ENCODE data around the gene TMEM200A.

Gene TMEM200A

GRCh38 chr6:130366107-130367005 is 539 bp downstream of the TMEM200A start:
- no peak for DNase-seq (ENCODE audit: low read depth)
- no peak overlapping the region for H3K4me3 ChIP-seq (ENCODE audit: low read depth, low read length)
- 0 out of 2 replicates have a peak, but pooled peaks have one; percentile 2 for TF ChIP-seq CTCF (IDR thresholded peaks at IDR 0.05; ENCODE audit: control insufficient read depth, extremely low read depth, insufficient read depth)

GRCh38 chr6:130367767-130368166 is 1.9 kb downstream of the TMEM200A start:
- no peak for TF ChIP-seq CTCF (IDR thresholded peaks at IDR 0.05; ENCODE audit: control insufficient read depth, extremely low read depth, insufficient read depth)
- no peak for DNase-seq (ENCODE audit: low read depth)

GRCh38 chr6:130368576-130368975 is 2.8 kb downstream of the TMEM200A start:
- TF ChIP-seq CTCF (IDR thresholded peaks at IDR 0.05; ENCODE audit: control insufficient read depth, extremely low read depth, insufficient read depth): no peak
- DNase-seq (ENCODE audit: low read depth): no peak
- H3K4me3 ChIP-seq (ENCODE audit: low read depth, low read length): no peak overlapping the region

More at GRCh38 chr6:130367767-130368166, 1.9 kb downstream of the TMEM200A start:
- H3K4me3 ChIP-seq (ENCODE audit: low read depth, low read length): no peak overlapping the region

GRCh38 chr6:130369831-130370230 is 4.0 kb downstream of the TMEM200A start:
- no peak overlapping the region for H3K4me3 ChIP-seq (ENCODE audit: low read depth, low read length)
- no peak for DNase-seq (ENCODE audit: low read depth)
- TF ChIP-seq CTCF (IDR thresholded peaks at IDR 0.05; ENCODE audit: control insufficient read depth, extremely low read depth, insufficient read depth): no peak

DNA sequence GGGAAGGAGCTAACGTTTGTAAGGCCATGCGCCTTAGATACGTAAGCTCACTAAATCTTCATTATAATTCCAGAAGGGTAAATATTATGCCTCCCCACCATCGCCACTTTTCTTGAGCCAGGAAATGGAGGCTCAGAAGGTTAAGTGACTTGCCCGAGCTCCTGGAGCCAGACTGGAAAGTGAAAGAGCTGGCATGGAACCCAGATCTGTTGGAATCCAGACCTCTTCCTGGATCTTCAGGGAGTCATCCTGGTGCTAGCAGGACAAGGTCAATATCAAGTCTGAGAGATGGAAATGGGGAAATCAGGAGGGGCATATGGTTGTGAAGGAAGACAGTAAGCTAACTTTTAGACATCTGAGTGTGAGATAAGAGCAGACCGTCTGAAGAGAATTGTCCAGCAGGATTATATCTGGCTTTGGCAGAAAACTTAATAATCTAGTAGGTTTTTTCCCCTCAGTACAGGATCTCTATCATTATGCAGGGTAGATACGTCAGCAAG is 6.2 kb downstream of the TMEM200A start:
- no peak overlapping the region for H3K4me3 ChIP-seq (ENCODE audit: low read depth, low read length)
- no peak for DNase-seq (ENCODE audit: low read depth)
- TF ChIP-seq CTCF (IDR thresholded peaks at IDR 0.05; ENCODE audit: control insufficient read depth, extremely low read depth, insufficient read depth): no peak

DNA sequence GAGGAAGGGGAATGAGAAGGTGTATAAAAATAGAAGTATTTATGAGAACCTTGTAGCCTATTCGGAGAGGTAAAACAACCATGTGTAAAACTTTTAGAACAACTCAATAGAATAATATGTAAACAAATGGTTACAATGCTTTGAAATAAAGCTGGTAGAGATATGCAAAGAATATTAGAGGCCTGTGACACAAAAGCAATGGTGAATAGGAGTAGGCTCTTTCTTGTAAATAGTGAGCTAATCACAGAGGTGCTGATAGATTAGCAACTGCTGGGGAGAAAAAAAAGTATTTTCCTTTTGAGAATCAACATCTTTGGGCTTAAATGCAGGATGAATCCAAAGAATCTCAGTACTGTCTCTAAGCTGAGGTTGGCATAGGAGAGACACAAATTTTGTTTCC is 7.0 kb downstream of the TMEM200A start:
- TF ChIP-seq CTCF (IDR thresholded peaks at IDR 0.05; ENCODE audit: control insufficient read depth, extremely low read depth, insufficient read depth): no peak
- no peak for DNase-seq (ENCODE audit: low read depth)
- no peak overlapping the region for H3K4me3 ChIP-seq (ENCODE audit: low read depth, low read length)
